Measurements from ENCODE around the gene WDR1.
"Not testable (repeated sequence)": the region's sequence is repeated elsewhere in the genome, so short reads cannot be mapped to it uniquely, and the experiment has no call there.

Gene WDR1

DNA sequence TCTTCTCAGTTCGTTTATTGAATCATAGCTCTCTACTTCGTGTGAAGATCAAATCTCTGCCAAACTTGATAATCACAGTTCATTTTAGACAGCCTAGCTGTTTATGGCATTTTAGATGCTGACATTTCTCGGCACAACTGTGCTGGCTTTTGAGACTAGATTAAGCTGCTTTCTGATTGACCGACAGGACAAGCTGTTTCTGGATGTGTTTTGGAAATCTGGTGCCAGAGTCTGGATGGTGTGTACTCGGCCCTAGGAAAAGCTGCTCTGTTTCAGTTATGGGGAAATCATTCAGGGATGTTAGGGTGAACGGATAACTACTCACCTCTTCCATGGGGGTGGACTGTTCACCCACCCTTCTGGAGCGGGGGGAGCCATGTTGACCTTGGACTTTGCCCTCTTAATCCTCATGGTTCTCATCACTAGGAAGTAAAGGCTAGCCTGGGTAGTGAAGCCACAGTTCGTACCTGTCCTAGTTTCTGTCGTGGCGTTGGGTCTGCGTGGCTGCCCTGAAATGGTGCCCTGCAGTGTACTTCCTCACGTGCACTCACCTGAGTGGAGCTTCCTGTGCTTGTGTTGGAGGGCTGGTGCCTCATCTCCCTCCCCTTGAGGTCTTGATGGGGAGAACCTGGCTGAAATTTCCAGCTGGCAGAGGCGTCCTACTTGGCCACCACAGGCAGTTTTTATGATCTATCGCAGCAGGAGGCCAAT is 13.7 kb upstream of the WDR1 start:
- WGBS, 2 experiments (ENCODE audit: insufficient coverage in 2 of 2), result 88 to 92% methylated on average over 11 to 13 of the region's 14 CpGs

DNA sequence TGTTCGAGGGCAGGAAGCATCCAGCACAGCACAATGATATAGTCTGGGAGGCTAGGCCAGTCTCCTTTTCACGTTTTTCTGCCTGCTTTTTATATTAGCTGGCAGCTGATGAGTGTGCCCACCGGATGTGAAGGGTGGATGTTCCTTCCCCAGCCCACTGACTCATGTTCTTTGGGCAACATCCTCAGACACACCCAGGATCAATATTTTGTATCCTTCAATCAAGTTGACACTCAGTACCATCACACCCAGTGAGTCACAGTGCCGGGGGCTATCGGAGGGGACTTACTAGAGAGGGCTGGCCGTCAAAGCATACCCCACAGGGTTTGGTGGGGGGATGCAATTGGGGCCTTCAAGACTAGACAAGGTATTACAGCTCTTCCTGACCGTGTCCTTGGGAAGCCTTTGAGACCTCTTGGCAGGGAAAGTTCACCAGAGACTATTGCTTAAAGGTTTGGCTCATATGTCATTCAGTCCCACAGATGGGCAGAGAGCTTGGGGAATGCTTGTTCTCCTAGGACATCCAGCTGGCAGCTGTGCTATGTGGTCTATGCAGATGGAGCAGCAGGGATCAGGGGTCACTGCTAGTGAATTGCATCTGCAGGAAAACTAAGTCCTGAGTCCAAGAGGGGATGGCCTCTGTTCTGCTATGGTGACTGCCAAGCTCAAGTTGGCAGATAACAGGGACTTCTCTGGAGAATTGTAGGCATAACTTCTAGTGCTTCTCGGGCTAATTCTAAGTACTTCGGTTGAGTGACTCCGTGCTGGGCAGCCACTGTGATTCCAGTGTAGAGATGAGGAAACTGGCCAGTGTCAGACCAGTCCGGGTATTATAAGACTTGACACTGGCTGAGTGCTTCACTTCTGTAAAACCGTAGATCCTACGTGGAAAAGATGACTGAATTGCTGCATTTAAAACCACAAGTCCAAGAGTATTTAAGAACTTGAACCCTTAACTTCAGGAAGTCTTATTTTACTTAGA is 12.9 kb upstream of the WDR1 start:
- WGBS, 2 experiments (ENCODE audit: insufficient coverage in 2 of 2), result 90 to 93% methylated on average over 11 of the region's 13 CpGs

More for the DNA sequence above, 13.7 kb upstream of the WDR1 start:
- Histone ChIP-seq H3K36me3 (ENCODE audit: control insufficient read depth, insufficient read depth, low read length) (no peaks in the 10 kb centered on the region), H3K4me3 (ENCODE audit: extremely low read depth, insufficient read depth, low read length, poor library complexity, severe bottlenecking) (no peak overlapping the region), H3K4me1 (ENCODE audit: control insufficient read depth, insufficient read depth, low read length, poor library complexity, severe bottlenecking) (no peaks in the 10 kb centered on the region), H3K9me3 (ENCODE audit: control insufficient read depth, low read length) (no peaks in the 10 kb centered on the region), H3K27ac (ENCODE audit: low read depth, low read length, severe bottlenecking) (no peak overlapping the region)

DNA sequence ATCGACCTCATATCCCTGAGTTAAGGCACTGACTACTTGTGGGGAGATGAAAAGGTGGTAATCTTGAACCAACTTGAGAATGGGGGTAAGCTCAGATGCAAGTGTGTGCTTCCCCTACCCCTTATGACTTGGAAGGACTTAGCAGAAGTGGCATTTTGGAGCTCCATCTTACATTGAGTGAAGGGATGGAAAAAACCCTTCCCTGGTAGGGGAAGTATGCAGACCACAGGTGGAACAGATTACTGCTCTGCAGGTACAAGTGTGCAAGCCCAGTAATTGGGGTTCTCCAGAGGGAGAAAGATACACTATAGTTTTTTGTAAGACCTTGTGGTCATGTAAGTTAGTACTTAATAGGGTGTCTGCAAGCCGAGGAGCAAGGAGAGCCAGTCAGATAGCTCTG is 12.2 kb upstream of the WDR1 start:
- WGBS, 2 experiments (ENCODE audit: insufficient coverage in 2 of 2), result 60 to 61% methylated on average over 2 of the region's 2 CpGs
- no peak overlapping the region for H3K27ac ChIP-seq (ENCODE audit: low read depth, low read length, severe bottlenecking)

More for the DNA sequence above, 12.9 kb upstream of the WDR1 start:
- no peak overlapping the region for H3K27ac ChIP-seq (ENCODE audit: low read depth, low read length, severe bottlenecking)
- H3K4me3 ChIP-seq (ENCODE audit: extremely low read depth, insufficient read depth, low read length, poor library complexity, severe bottlenecking), result no peak overlapping the region
- no peaks in the 10 kb centered on the region for H3K36me3 ChIP-seq (ENCODE audit: control insufficient read depth, insufficient read depth, low read length)
- H3K4me1 ChIP-seq (ENCODE audit: control insufficient read depth, insufficient read depth, low read length, poor library complexity, severe bottlenecking), result no peaks in the 10 kb centered on the region
- no peaks in the 10 kb centered on the region for H3K9me3 ChIP-seq (ENCODE audit: control insufficient read depth, low read length)

DNA sequence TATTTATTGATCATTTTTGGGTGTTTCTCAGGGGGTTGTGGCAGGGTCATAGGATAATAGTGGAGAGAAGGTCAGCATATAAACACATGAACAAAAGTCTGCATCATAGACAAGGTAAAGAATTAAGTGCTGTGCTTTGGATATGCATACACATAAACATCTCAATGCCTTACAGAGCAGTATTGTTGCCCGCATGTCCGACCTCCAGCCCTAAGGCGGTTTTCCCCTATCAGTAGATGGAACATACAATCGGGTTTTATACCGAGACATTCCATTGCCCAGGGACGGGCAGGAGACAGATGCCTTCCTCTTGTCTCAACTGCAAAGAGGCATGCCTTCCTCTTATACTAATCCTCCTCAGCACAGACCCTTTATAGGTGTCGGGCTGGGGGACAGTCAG is 10.9 kb upstream of the WDR1 start:
- H3K27ac ChIP-seq (ENCODE audit: low read depth, low read length, severe bottlenecking); H3K9me3 ChIP-seq (ENCODE audit: control insufficient read depth, low read length): not testable (repeated sequence)
- WGBS, 2 experiments (ENCODE audit: insufficient coverage in 2 of 2), result 98% methylated on average over 6 of the region's 7 CpGs; no CpG with 5 or more reads in 1 of the 2 experiments

More for the DNA sequence above, 12.2 kb upstream of the WDR1 start:
- H3K4me1 ChIP-seq (ENCODE audit: control insufficient read depth, insufficient read depth, low read length, poor library complexity, severe bottlenecking), result no peaks in the 10 kb centered on the region
- H3K36me3 ChIP-seq (ENCODE audit: control insufficient read depth, insufficient read depth, low read length), result no peaks in the 10 kb centered on the region
- no peaks in the 10 kb centered on the region for H3K9me3 ChIP-seq (ENCODE audit: control insufficient read depth, low read length)
- H3K4me3 ChIP-seq (ENCODE audit: extremely low read depth, insufficient read depth, low read length, poor library complexity, severe bottlenecking), result no peak overlapping the region

DNA sequence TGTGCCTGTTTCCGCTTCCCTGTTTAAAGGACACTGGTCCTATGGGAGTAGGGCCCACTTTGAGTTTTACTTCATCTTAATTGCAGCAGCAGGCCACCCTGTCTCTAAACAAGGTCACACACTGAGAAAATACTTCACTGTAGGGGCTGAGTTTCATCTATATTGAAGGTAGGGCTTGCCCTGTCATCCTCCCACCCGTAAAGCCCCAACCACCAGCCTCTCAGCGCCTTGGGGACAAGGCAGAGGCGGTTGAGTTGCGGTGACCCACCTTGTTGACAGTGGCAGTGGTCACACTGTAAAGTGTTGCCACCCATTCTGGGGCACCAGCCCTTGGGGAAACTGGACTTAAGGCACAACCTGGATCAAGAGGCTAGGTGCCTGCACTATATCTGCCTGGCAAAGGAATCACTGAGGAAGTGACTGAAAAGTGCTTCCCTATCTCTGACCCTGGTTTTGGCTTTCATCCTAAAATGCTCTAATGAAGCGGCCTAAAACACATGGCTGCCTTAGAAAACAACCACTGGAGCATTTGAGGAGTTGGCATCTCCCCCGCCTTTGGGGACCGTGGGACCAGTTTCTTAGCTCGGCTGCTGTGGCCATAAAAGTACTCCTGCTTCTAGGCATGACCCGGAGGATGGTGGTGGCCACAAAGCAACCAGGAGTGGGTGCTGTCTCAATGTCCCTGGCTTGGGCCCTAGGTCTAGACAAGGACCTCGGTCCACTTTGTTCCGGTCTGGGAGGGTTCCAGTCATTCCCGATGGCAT is 7.8 kb upstream of the WDR1 start:
- Histone ChIP-seq H3K36me3 (ENCODE audit: control insufficient read depth, insufficient read depth, low read length) (no peaks in the 10 kb centered on the region), H3K27ac (ENCODE audit: low read depth, low read length, severe bottlenecking) (no peak overlapping the region), H3K4me3 (ENCODE audit: extremely low read depth, insufficient read depth, low read length, poor library complexity, severe bottlenecking) (no peak overlapping the region), H3K9me3 (ENCODE audit: control insufficient read depth, low read length) (no peaks in the 10 kb centered on the region), H3K4me1 (ENCODE audit: control insufficient read depth, insufficient read depth, low read length, poor library complexity, severe bottlenecking) (peaks cover 5% of the 10 kb centered on the region)
- WGBS, 2 experiments (ENCODE audit: insufficient coverage in 2 of 2), result 88 to 90% methylated on average over 10 to 13 of the region's 13 CpGs

More for the DNA sequence above, 10.9 kb upstream of the WDR1 start:
- H3K36me3 ChIP-seq (ENCODE audit: control insufficient read depth, insufficient read depth, low read length); H3K4me1 ChIP-seq (ENCODE audit: control insufficient read depth, insufficient read depth, low read length, poor library complexity, severe bottlenecking); H3K4me3 ChIP-seq (ENCODE audit: extremely low read depth, insufficient read depth, low read length, poor library complexity, severe bottlenecking): not testable (repeated sequence)

DNA sequence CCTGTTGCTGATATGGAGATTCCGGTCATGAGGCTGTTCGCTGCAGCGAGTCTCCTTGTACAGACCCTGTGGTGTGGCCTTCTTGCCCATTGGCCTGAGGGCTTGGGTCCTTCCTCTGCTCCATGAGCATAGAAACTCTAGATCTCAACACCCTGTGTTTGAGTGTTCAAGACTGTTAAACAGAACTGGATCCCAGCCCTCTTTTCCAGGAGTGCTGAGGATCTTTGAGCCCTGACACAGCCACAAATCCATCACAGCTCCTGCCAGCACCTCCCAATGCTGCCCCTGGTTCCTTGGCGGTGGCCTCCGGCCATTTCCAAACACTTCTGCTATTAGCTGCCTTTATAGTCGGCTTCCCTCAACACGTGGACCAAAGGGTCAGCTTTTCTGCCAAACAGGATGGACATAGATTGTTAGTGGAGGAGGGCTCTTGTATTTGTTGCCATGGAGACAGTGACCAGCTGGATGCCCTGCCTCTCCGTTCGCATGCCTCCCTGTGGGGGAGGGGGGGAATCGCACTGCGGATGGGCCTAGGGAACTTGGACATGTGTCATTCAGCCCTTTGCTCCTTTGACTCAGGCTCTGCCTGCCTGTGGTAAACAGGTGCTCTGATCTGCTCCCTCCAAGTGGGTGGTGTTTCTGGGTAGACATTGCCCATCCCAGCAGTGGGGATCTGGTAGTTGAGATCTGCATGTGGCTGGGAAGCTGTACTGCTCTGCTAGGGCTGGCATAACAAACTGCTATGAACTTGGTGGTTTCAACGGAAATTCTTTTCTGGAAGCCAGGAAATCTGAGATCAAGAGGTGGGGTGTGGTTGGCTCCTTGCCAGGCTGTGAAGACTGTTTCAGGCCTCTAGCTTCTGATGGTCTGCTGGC is 6.9 kb upstream of the WDR1 start:
- Histone ChIP-seq H3K36me3 (ENCODE audit: control insufficient read depth, insufficient read depth, low read length) (no peaks in the 10 kb centered on the region), H3K27ac (ENCODE audit: low read depth, low read length, severe bottlenecking) (no peak overlapping the region), H3K9me3 (ENCODE audit: control insufficient read depth, low read length) (no peaks in the 10 kb centered on the region), H3K4me3 (ENCODE audit: extremely low read depth, insufficient read depth, low read length, poor library complexity, severe bottlenecking) (no peak overlapping the region), H3K4me1 (ENCODE audit: control insufficient read depth, insufficient read depth, low read length, poor library complexity, severe bottlenecking) (peaks cover 5% of the 10 kb centered on the region)
- WGBS, 2 experiments (ENCODE audit: insufficient coverage in 2 of 2), result 63 to 68% methylated on average over 6 to 8 of the region's 12 CpGs

DNA sequence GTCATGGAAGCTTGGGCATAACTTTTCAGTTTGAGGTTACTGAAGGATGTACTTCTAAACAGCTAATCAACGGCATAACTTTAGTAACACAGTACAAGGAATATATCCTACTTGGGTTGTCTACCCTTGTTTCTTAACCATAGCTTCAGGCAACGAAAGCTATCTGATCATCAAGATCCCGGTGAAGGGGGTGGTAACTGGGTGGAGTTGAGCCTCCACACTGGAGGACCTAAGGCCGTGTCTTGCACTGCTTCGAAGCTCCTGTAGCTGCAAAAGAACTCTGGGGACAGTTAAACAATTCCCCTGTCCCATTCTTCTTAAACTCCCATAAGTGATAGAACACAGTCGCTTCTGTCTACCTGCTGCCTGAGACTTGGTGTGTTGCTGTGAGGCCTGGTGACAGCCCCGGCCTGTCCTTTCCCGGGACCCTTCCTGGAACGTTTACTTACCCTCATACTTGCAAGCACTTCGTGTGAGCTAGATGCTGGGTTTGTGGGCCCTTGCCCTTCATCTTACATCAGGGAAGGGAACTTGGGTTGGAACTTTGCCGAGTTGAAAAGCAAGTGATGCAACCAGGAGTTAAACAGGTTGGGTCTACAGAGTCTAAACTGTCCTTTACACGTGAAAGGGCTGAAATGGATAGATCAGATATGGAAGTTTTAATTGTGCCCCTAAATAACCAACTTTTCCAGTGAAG is 5.8 kb upstream of the WDR1 start:
- no peak overlapping the region for H3K4me3 ChIP-seq (ENCODE audit: extremely low read depth, insufficient read depth, low read length, poor library complexity, severe bottlenecking)
- no peaks in the 10 kb centered on the region for H3K36me3 ChIP-seq (ENCODE audit: control insufficient read depth, insufficient read depth, low read length)
- 92 to 100% methylated on average over 4 to 10 of the region's 12 CpGs for WGBS, 2 experiments (ENCODE audit: insufficient coverage in 2 of 2)
- H3K27ac ChIP-seq (ENCODE audit: low read depth, low read length, severe bottlenecking), result no peak overlapping the region
- H3K9me3 ChIP-seq (ENCODE audit: control insufficient read depth, low read length), result no peaks in the 10 kb centered on the region
- peaks cover 5% of the 10 kb centered on the region for H3K4me1 ChIP-seq (ENCODE audit: control insufficient read depth, insufficient read depth, low read length, poor library complexity, severe bottlenecking)

DNA sequence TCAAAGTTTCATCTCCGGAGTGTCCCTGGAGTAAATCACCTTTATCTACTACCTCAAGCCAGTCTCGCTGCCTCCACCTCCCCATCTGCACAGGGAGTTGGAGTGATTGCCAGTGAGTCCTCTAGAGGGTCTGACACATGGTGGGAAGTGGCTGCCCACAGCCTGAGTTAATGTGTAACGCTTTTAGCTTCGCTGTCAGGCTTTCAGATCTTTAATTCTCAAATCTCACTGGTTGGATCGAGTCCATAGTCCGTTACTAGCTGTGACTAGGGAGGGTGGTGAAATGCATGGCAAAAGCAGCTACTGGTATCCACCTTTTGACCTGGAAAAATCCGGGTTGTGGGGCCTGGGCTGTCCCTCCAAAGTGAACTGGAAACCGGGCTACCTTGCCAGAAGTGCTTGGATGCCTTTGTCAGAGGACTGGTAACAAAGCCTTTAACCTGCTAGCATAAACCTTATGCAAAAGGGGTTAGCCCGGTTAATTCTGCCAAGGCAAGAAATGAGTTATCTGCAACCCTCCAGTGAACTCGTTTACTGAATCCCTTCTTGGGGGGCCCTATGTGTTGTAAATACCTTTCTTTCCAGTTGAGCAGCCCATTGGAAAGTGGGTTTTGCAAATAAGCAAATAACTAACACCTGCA is 5.1 kb upstream of the WDR1 start:
- H3K27ac ChIP-seq (ENCODE audit: low read depth, low read length, severe bottlenecking), result no peak overlapping the region
- WGBS, 2 experiments (ENCODE audit: insufficient coverage in 2 of 2), result 85 to 86% methylated on average over 7 to 9 of the region's 10 CpGs
- no peaks in the 10 kb centered on the region for H3K36me3 ChIP-seq (ENCODE audit: control insufficient read depth, insufficient read depth, low read length)
- no peak overlapping the region for H3K4me3 ChIP-seq (ENCODE audit: extremely low read depth, insufficient read depth, low read length, poor library complexity, severe bottlenecking)
- H3K9me3 ChIP-seq (ENCODE audit: control insufficient read depth, low read length), result no peaks in the 10 kb centered on the region
- H3K4me1 ChIP-seq (ENCODE audit: control insufficient read depth, insufficient read depth, low read length, poor library complexity, severe bottlenecking), result peaks cover 5% of the 10 kb centered on the region

DNA sequence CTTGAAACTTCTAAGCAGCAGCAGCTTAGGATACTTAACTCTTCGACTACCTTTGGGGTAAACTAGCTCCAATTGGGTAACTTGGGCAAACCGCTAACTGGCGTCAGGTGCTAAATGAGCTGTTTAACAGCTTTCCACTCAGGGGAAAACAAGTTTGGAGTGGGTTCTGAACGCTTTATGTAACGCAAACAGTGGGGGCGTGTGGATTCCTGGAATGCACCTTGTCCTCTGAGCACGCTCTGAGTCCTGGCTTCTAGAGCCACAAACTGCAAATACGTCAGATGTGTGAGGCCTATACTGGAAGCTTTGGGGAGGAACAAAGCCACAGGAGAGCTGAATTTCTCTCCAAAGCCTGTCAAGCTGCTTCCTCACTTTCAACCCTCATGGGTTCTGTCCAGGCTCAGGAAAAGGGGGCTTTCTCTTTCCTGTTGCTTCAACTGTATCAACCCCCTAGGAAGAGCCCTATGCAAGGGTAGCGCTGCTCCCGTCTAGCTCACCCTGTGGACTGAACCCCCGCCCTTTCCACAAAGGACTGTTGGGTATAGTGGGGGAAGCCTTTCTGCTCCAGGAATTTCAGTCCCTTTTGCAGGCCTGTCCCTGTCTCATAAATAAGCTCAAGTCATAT is 4.5 kb upstream of the WDR1 start:
- no peak overlapping the region for H3K27ac ChIP-seq (ENCODE audit: low read depth, low read length, severe bottlenecking)
- WGBS, 2 experiments (ENCODE audit: insufficient coverage in 2 of 2), result 89 to 92% methylated on average over 8 to 9 of the region's 11 CpGs

More for the DNA sequence above, 4.5 kb upstream of the WDR1 start:
- Histone ChIP-seq H3K36me3 (ENCODE audit: control insufficient read depth, insufficient read depth, low read length) (no peaks in the 10 kb centered on the region), H3K4me1 (ENCODE audit: control insufficient read depth, insufficient read depth, low read length, poor library complexity, severe bottlenecking) (peaks cover 5% of the 10 kb centered on the region), H3K9me3 (ENCODE audit: control insufficient read depth, low read length) (no peaks in the 10 kb centered on the region), H3K4me3 (ENCODE audit: extremely low read depth, insufficient read depth, low read length, poor library complexity, severe bottlenecking) (no peak overlapping the region)

Measured in mesodermal cell (in vitro differentiated cells).